ENCODE data around the gene TIMP2.

Gene TIMP2

DNA sequence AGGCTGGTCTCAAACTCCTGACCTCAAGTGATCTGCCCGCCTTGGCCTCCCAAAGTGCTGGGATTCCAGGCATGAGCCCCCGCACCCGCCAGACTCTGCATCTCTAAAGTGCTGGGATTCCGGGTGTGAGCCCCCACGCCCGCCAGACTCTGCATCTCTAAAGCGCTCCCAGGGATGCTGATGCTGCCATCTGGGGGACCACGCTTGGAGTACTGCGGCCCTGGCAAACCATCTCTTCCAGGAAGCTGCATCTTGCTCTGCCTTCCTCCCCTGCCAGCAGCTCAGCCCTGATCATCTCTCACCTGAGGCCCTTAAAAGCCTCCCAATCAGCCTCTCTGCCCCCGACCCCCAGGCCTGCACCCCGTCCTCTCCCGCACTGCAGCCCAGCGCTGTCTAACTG, 26.2 kb downstream of the TIMP2 start:
- H3K4me3 ChIP-seq (ENCODE audit: low read depth, low read length), result no peak overlapping the region
- no peak for TF ChIP-seq CTCF (IDR thresholded peaks at IDR 0.05; ENCODE audit: low read depth, low read length)
- DNase-seq (ENCODE audit: low read depth, low spot score), result no peak
- in situ Hi-C loops (cut with HindIII; ENCODE audit: low sequenced_read_pairs), result no loop called here

DNA sequence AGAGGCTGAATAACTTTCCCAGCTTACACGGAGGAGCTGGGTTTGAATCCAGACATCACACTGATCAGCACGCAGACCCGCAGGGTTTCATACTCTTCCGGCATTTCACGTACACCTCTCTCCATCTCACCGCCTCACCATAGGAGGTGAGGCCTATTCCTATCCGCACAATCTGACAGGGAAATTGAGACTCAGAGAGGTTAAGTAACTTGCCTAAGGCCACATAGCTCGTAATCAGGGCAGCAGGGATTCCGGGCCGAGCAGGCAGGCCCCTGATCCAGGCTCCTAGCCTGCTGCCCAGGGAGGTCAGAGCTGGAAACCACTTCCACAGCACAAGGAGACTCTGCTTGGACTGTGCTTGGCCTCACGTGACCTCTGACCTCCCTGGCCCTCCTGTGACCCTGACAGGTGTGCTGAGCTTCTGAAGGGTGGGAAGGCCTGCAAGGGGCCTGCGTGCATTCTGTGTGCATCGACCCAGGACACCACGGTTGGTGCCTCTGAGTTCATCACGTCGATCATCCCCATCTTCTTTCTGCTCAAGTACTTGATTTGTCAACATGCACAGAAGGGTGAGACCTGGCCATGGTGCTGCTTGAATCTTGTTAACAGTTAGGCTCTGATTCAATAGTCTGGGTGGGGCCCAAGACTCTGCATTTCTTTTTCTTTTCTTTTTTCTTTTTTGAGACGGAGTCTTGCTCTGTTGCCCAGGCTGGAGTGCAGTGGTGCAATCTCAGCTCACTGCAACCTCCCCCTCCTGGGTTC, 26.9 kb downstream of the TIMP2 start:
- TF ChIP-seq CTCF (IDR thresholded peaks at IDR 0.05; ENCODE audit: low read depth, low read length), result no peak
- DNase-seq (ENCODE audit: low read depth, low spot score), result no peak
- in situ Hi-C loops (cut with HindIII; ENCODE audit: low sequenced_read_pairs), result no loop called here
- no peak overlapping the region for H3K4me3 ChIP-seq (ENCODE audit: low read depth, low read length)

DNA sequence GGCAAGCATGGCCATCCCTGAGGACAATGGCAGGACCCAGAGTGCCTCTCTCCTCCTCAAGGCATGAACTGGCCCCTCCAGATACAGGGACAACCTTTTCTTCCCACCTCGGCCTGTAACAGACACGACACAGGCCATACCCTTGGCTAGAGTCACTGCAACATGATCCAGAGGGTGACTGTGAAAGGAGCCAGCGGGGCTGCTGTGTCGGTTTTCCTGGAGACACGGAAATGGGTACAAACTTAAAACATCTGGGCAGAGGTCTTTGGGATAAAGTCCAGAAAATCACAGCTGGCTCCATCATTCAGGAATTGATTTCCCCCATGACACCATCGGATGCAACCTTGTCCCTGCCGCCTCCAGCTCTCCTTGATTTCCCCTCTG, 27.5 kb downstream of the TIMP2 start:
- in situ Hi-C loops (cut with HindIII; ENCODE audit: low sequenced_read_pairs), result no loop called here
- no peak for TF ChIP-seq CTCF (IDR thresholded peaks at IDR 0.05; ENCODE audit: low read depth, low read length)
- no peak for DNase-seq (ENCODE audit: low read depth, low spot score)
- H3K4me3 ChIP-seq (ENCODE audit: low read depth, low read length), result no peak overlapping the region

DNA sequence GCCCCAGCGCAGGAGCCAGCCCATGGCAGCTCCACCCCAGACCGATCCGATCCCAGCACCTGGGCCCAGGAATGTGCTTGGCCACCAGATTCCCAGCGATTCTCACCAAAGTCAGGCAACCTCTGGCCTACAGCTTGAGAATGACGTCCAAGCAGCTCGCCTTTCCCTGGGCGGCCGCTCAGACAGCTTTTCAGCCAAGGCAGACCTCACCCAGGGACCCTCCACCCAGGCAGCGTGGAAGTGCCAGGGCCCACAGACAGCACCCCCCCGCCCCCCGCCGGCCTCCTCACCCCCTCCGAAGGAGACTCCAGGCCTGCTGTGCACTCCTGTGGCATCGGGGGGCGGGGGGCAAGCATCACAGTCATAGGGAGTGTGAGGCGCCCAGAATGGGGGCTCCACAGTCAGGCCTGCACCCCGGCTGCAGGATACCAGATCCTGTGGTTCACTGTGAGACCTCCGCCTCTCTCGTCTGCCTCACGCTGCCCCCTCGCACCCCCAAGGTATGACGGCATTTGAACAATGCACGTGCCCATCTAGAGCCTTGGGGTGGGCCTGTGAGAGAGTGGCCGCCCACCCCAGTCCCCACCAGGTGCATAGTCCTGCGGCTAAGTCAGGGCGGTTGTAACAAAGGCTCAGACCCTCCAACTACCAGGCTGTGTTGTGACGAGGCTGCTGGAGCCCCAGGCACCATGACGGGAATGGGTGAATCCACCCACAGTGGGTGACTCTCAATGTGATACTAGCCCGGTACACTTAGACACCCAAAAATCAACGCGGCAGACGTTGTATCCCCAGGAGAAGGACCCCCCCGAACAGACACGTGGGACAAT, 28.1 kb downstream of the TIMP2 start:
- no peak overlapping the region for H3K4me3 ChIP-seq (ENCODE audit: low read depth, low read length)
- in situ Hi-C loops (cut with HindIII; ENCODE audit: low sequenced_read_pairs), result no loop called here
- no peak for DNase-seq (ENCODE audit: low read depth, low spot score)
- no peak for TF ChIP-seq CTCF (IDR thresholded peaks at IDR 0.05; ENCODE audit: low read depth, low read length)

- in situ Hi-C loops (cut with HindIII; ENCODE audit: low sequenced_read_pairs), result no loop called here
- no peak overlapping the region for H3K4me3 ChIP-seq (ENCODE audit: low read depth, low read length)
- no peak for TF ChIP-seq CTCF (IDR thresholded peaks at IDR 0.05; ENCODE audit: low read depth, low read length)
- DNase-seq (ENCODE audit: low read depth, low spot score), result no peak
Measured at GRCh38 chr17:78896091-78896833, 28.9 kb downstream of the TIMP2 start.

DNA sequence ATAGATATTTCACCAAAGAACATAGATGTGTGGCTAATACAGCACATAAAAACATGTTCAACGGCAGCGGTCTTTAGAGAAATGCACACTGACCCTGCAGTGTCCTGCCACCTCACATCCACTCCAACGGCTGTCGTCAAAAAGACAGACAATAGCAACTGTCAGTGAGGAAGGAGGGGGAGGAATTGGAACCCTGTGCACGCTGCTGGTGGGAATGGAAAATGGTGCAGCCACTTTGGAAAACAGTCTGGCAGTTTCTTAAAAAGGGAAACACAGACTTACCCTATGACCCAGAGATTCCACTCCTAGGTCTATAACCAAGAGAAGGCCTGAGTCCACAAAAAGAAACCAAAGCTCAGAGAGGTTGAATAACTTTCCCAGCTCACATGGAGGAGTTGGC, 29.9 kb downstream of the TIMP2 start:
- DNase-seq (ENCODE audit: low read depth, low spot score), result no peak
- TF ChIP-seq CTCF (IDR thresholded peaks at IDR 0.05; ENCODE audit: low read depth, low read length), result no peak
- in situ Hi-C loops (cut with HindIII; ENCODE audit: low sequenced_read_pairs), result no loop called here
- no peak overlapping the region for H3K4me3 ChIP-seq (ENCODE audit: low read depth, low read length)

All from astrocyte of the spinal cord (primary cell).